Glomerular endothelial cell (primary cell): ENCODE measurements around the gene AMBRA1. TPM values are rescaled to one million over a fixed set of nuclear protein-coding genes. Genes with fewer than 3 reads are reported as not detected.

Source experiments
- DNase-seq: peaks from one replicate; pipeline ENCODE4 v3.0.0-alpha.2; 2011; ENCODE audit warnings: low read depth, low spot score; ENCODE audit errors: extremely low read depth
- total RNA-seq: library from RNA; depleted of rRNA; stranded (reverse); fragments of >200 nt; gene quantifications from 2 replicates; pipeline ENCODE4 v1.2.3, GENCODE V29; 2015

The AMBRA1 gene
- total RNA-seq, 1 donor from 2014 or later = 38.5 TPM

GRCh38 chr11:46356924-46357482, 236.8 kb downstream of the AMBRA1 start:
- no peak for DNase-seq

GRCh38 chr11:46353698-46354097, 240.1 kb downstream of the AMBRA1 start:
- DNase-seq = no peak

GRCh38 chr11:46352063-46352841, 241.6 kb downstream of the AMBRA1 start:
- DNase-seq = no peak

GRCh38 chr11:46351606-46352005, 242.2 kb downstream of the AMBRA1 start:
- no peak for DNase-seq

DNA sequence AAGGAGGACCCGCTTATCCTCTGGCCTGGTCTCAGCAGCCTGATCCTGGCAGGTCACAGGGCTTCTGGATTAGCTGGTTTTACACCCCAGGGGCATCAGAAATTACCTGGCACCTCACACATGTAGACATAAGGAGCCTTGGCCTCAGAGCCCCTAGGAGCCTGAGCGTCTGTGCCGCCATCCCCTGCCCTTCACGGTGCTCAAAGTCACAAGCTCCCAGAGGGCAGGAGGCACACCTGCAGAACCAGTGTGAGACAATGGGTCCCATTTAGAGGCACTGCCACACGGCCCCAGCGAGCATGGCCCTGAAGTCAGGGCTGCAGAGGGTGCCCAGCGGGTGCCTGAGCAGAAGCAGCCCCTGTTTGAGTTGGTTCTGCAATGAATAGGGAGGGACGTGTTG, 242.7 kb downstream of the AMBRA1 start:
- DNase-seq = no peak

GRCh38 chr11:46350695-46351094, 243.1 kb downstream of the AMBRA1 start:
- no peak for DNase-seq

- no peak for DNase-seq
Measured at GRCh38 chr11:46348566-46349401, 245.0 kb downstream of the AMBRA1 start.

DNA sequence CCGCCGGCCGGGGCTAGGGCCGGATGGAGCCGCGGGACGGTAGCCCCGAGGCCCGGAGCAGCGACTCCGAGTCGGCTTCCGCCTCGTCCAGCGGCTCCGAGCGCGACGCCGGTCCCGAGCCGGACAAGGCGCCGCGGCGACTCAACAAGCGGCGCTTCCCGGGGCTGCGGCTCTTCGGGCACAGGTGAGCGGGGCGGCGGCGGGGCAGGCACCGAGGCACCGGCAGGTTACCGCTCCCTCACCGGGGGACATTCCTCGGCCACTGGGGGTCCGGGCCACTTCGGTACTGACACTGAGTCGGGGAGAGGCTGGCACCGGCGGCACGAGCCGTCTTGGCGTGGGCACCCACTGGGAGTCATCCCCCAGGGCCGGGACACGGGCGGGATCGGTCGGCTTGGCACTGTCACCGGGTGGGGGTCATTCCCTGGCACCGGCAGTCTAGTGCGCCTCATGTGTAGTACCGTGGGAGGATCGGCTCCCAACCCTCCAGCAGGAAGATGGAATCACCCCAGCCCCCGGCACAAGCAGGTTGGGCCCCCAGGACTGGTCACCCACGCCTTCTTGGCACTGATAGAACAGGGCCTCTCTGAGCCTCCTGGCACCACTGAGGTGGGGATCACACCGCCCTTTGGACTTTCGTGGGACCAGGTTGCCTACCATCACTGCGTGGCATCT, 246.0 kb downstream of the AMBRA1 start:
- DNase-seq = no peak

GRCh38 chr11:46346886-46347636, 246.8 kb downstream of the AMBRA1 start, which contains the start of gene DGKZ:
TSS of gene DGKZ (plus strand) at chr11:46347463. CDS start at chr11:46347660, 197 bp downstream.
- DNase-seq = no peak

Other genes starting within 250 kb of the AMBRA1 start
- 105 and 139 TPM in 2 replicates for gene DGKZ, start 246.6 kb downstream of the AMBRA1 start, total RNA-seq
- 384 and 499 TPM in 2 replicates for gene MDK, start 212.4 kb downstream of the AMBRA1 start, total RNA-seq
- 0.12 TPM in 1 of 2 replicates, not detected in the other for gene CHRM4, start 202.2 kb downstream of the AMBRA1 start, total RNA-seq
- 3.6 and 5.0 TPM in 2 replicates for gene HARBI1, start 23.2 kb upstream of the AMBRA1 start, total RNA-seq
- gene ATG13, start 23.5 kb upstream of the AMBRA1 start, total RNA-seq = 80.0 and 87.5 TPM in 2 replicates
- gene ARHGAP1, start 106.6 kb upstream of the AMBRA1 start, total RNA-seq = 40.0 and 52.1 TPM in 2 replicates
- gene ZNF408, start 107.0 kb upstream of the AMBRA1 start, total RNA-seq = 12.4 and 13.8 TPM in 2 replicates
- gene F2, start 125.2 kb upstream of the AMBRA1 start, total RNA-seq = 0.19 TPM in 1 of 2 replicates, not detected in the other